Measurements from ENCODE around the gene SLC2A14.

DNA sequence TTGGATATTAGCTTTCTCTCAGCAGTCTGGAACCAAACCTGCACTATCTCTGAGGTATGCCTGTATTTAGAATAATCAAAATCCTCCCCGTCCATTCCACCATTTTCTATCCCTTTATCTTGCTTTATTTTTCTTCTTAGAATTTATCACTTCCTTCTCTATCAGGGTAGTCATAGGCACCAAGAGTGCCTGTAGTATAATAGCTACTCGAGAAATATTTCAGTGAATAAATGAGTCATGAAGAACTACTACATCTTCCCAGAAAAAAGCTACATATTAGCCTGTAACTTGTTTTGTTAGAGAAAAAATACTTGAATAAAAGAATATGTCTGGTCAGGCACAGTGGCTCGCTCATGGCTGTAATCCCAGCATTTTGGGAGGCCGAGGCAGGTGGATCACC lies 4.3 kb downstream of the SLC2A14 start:
- TF ChIP-seq, protein P1, sequence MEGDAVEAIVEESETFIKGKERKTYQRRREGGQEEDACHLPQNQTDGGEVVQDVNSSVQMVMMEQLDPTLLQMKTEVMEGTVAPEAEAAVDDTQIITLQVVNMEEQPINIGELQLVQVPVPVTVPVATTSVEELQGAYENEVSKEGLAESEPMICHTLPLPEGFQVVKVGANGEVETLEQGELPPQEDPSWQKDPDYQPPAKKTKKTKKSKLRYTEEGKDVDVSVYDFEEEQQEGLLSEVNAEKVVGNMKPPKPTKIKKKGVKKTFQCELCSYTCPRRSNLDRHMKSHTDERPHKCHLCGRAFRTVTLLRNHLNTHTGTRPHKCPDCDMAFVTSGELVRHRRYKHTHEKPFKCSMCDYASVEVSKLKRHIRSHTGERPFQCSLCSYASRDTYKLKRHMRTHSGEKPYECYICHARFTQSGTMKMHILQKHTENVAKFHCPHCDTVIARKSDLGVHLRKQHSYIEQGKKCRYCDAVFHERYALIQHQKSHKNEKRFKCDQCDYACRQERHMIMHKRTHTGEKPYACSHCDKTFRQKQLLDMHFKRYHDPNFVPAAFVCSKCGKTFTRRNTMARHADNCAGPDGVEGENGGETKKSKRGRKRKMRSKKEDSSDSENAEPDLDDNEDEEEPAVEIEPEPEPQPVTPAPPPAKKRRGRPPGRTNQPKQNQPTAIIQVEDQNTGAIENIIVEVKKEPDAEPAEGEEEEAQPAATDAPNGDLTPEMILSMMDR (IDR thresholded peaks at IDR 0.05), result no peak
- no peak for TF ChIP-seq POLR2A (IDR thresholded peaks at IDR 0.05)
- TF ChIP-seq POLR2AphosphoS5 (IDR thresholded peaks at IDR 0.05), result no peak
- no peak for TF ChIP-seq EP300 (IDR thresholded peaks at IDR 0.05)
